ENCODE results near the gene C6orf89. TPM values are rescaled to one million over a fixed set of nuclear protein-coding genes. Genes with fewer than 3 reads are reported as not detected.

C6orf89 gene
- total and polyA plus RNA-seq, 2 of the 8 experiments (the other 6 are each of a cell fraction or from before 2014, with no cell fraction given), result 4.6 to 12.3 TPM

GRCh38 chr6:36908747-36909146 lies 23.0 kb downstream of the C6orf89 start:
- no peak overlapping the region for H4K8ac ChIP-seq (ENCODE audit: extremely low read depth, insufficient read depth, low read length)
- H3K27ac ChIP-seq (ENCODE audit: low read depth, low read length), result no peak overlapping the region
- no peak overlapping the region for H3K14ac ChIP-seq (ENCODE audit: insufficient read length)
- no peak overlapping the region for H2BK5ac ChIP-seq (ENCODE audit: low read depth, low read length)
- H3K23me2 ChIP-seq (ENCODE audit: low read depth, low read length), result no peaks in the 10 kb centered on the region
- no peak overlapping the region for H3K56ac ChIP-seq (replicated peaks; ENCODE audit: insufficient read length, low read depth, low read length)
- no peak overlapping the region for H3K4ac ChIP-seq (replicated peaks; ENCODE audit: insufficient read length, low read depth, low read length)
- H2BK15ac ChIP-seq (ENCODE audit: low read length), result no peak overlapping the region
- H4K5ac ChIP-seq (ENCODE audit: insufficient read length, low read depth, low read length), result no peak overlapping the region
- H3K4me1 ChIP-seq (replicated peaks in 1 of 4; ENCODE audit: control insufficient read depth in 3 of 4, insufficient read depth in 4 of 4, low read length in 3 of 4), result no peaks in the 10 kb centered on the region
- H3K36me3 ChIP-seq (ENCODE audit: control insufficient read depth in 2 of 4, insufficient read depth in 4 of 4, low read length in 3 of 4), result 0 out of 8 replicates have a peak, but pooled peaks cover 0 to 3% (median 0%) of the 10 kb centered on the region in 4 experiments
- H3K23ac ChIP-seq (ENCODE audit: insufficient read length), result no peak overlapping the region
- H3K9me3 ChIP-seq (ENCODE audit: insufficient read depth in 2 of 2, low read depth in 1 of 2, low read length in 1 of 2), result no peaks in the 10 kb centered on the region
- no peak overlapping the region for H4K91ac ChIP-seq (replicated peaks; ENCODE audit: insufficient read length, low read length)
- no peak overlapping the region for H2AFZ ChIP-seq (ENCODE audit: low read length)
- no peak overlapping the region for H3K4me3 ChIP-seq (ENCODE audit: extremely low read depth in 1 of 4, insufficient read depth in 2 of 4, low read depth in 3 of 4, low read length in 4 of 4)
- no peaks in the 10 kb centered on the region for H3K79me2 ChIP-seq (ENCODE audit: control insufficient read depth in 1 of 2, insufficient read depth in 2 of 2, low read length in 2 of 2)
- no peak for DNase-seq (ENCODE audit: low read depth in 1 of 2, low spot score in 2 of 2)
- H2AK5ac ChIP-seq (ENCODE audit: low read depth, low read length), result no peak overlapping the region
- no peak overlapping the region for H2BK12ac ChIP-seq (ENCODE audit: low read depth, low read length)
- H3K79me1 ChIP-seq (ENCODE audit: low read depth, low read length), result no peaks in the 10 kb centered on the region
- no peak for FAIRE-seq
- no peak overlapping the region for H3K9ac ChIP-seq (replicated peaks in 1 of 4; ENCODE audit: extremely low read depth in 1 of 4, low read depth in 3 of 4, low read length in 3 of 4)
- no peaks in the 10 kb centered on the region for H3K27me3 ChIP-seq (replicated peaks in 1 of 4; ENCODE audit: control insufficient read depth in 3 of 4, extremely low read depth in 1 of 4, insufficient read depth in 3 of 4, low read length in 3 of 4)
- ChIA-PET POLR2A (ENCODE audit: partially characterized antibody) (interaction anchor here (1.4 kb wide), 1 partner anchor 77 kb away, joined by 3 read pairs; the partner anchor contains the start of gene MTCH1), CTCF (ENCODE audit: partially characterized antibody) (interaction anchor here (1.5 kb wide), 1 partner anchor 72 kb away, joined by 3 read pairs; no protein-coding TSS in a partner anchor)
- H4K20me1 ChIP-seq (replicated peaks in 1 of 2; ENCODE audit: control insufficient read depth in 1 of 2, insufficient read depth in 2 of 2, low read length in 2 of 2), result no peaks in the 10 kb centered on the region
- no peak overlapping the region for H3K18ac ChIP-seq (ENCODE audit: extremely low read depth, low read length)
- H3K4me2 ChIP-seq (ENCODE audit: insufficient read depth in 1 of 2, low read depth in 2 of 2, low read length in 2 of 2), result no peak overlapping the region
- no peak overlapping the region for H2BK20ac ChIP-seq (ENCODE audit: low read length)
- 85% methylated on average over 2 of the region's 2 CpGs; no CpG with 5 or more reads in 1 of the 2 experiments for whole genome bisulfite sequencing, 2 experiments (ENCODE audit: extremely low coverage in 1 of 2, insufficient coverage in 1 of 2, insufficient read length in 1 of 2, insufficient replicate concordance in 2 of 2, low coverage in 1 of 2, low lambda C conversion rate in 2 of 2, missing lambda C conversion rate in 1 of 2)
- H2BK120ac ChIP-seq (replicated peaks; ENCODE audit: low read depth, low read length), result no peak overlapping the region
- TF ChIP-seq EZH2 (IDR thresholded peaks at IDR 0.05; ENCODE audit: low read depth, low read length, severe bottlenecking) (no peak), BACH1 (IDR thresholded peaks at IDR 0.05; ENCODE audit: low read length) (no peak), SIX5 (IDR thresholded peaks at IDR 0.05; ENCODE audit: low read depth, low read length) (no peak), EGR1 (IDR thresholded peaks at IDR 0.05; ENCODE audit: borderline replicate concordance, low read depth, low read length) (no peak), NRF1 (IDR thresholded peaks at IDR 0.05; ENCODE audit: low read depth, low read length) (no peak), SUZ12 (IDR thresholded peaks at IDR 0.05; ENCODE audit: low read length) (no peak), POLR2A (IDR thresholded peaks at IDR 0.05; ENCODE audit: control extremely low read depth in 1 of 2, low read depth in 2 of 2, low read length in 2 of 2) (no peak), BRCA1 (IDR thresholded peaks at IDR 0.05; ENCODE audit: low read depth, low read length) (no peak), ZNF274 (IDR thresholded peaks at IDR 0.05; ENCODE audit: borderline replicate concordance, extremely low read depth, low read length) (no peak), RFX5 (IDR thresholded peaks at IDR 0.05; ENCODE audit: borderline replicate concordance, low read depth, low read length) (no peak), HDAC6 (IDR thresholded peaks at IDR 0.05; ENCODE audit: low read depth, low read length) (no peak), USF2 (IDR thresholded peaks at IDR 0.05; ENCODE audit: low read length) (no peak), SRF (IDR thresholded peaks at IDR 0.05; ENCODE audit: low read depth, low read length) (no peak), KDM5A (IDR thresholded peaks at IDR 0.05; ENCODE audit: low read length) (no peak), SP4 (IDR thresholded peaks at IDR 0.05; ENCODE audit: low read length) (no peak)
